ENCODE data around the gene PPIH.

- TF ChIP-seq, protein P1, sequence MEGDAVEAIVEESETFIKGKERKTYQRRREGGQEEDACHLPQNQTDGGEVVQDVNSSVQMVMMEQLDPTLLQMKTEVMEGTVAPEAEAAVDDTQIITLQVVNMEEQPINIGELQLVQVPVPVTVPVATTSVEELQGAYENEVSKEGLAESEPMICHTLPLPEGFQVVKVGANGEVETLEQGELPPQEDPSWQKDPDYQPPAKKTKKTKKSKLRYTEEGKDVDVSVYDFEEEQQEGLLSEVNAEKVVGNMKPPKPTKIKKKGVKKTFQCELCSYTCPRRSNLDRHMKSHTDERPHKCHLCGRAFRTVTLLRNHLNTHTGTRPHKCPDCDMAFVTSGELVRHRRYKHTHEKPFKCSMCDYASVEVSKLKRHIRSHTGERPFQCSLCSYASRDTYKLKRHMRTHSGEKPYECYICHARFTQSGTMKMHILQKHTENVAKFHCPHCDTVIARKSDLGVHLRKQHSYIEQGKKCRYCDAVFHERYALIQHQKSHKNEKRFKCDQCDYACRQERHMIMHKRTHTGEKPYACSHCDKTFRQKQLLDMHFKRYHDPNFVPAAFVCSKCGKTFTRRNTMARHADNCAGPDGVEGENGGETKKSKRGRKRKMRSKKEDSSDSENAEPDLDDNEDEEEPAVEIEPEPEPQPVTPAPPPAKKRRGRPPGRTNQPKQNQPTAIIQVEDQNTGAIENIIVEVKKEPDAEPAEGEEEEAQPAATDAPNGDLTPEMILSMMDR (IDR thresholded peaks at IDR 0.05; ENCODE audit: insufficient read depth, low read length), result no peak
- no peak for TF ChIP-seq POLR2AphosphoS5 (IDR thresholded peaks at IDR 0.05; ENCODE audit: low read depth)
- no peak for TF ChIP-seq GABPA (IDR thresholded peaks at IDR 0.05; ENCODE audit: low read depth)
- TF ChIP-seq, protein P2, sequence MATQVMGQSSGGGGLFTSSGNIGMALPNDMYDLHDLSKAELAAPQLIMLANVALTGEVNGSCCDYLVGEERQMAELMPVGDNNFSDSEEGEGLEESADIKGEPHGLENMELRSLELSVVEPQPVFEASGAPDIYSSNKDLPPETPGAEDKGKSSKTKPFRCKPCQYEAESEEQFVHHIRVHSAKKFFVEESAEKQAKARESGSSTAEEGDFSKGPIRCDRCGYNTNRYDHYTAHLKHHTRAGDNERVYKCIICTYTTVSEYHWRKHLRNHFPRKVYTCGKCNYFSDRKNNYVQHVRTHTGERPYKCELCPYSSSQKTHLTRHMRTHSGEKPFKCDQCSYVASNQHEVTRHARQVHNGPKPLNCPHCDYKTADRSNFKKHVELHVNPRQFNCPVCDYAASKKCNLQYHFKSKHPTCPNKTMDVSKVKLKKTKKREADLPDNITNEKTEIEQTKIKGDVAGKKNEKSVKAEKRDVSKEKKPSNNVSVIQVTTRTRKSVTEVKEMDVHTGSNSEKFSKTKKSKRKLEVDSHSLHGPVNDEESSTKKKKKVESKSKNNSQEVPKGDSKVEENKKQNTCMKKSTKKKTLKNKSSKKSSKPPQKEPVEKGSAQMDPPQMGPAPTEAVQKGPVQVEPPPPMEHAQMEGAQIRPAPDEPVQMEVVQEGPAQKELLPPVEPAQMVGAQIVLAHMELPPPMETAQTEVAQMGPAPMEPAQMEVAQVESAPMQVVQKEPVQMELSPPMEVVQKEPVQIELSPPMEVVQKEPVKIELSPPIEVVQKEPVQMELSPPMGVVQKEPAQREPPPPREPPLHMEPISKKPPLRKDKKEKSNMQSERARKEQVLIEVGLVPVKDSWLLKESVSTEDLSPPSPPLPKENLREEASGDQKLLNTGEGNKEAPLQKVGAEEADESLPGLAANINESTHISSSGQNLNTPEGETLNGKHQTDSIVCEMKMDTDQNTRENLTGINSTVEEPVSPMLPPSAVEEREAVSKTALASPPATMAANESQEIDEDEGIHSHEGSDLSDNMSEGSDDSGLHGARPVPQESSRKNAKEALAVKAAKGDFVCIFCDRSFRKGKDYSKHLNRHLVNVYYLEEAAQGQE (IDR thresholded peaks at IDR 0.05; ENCODE audit: insufficient replicate concordance, low read depth), result no peak
- TF ChIP-seq SPI1 (IDR thresholded peaks at IDR 0.05; ENCODE audit: borderline replicate concordance, low read depth), result no peak
These were observed 32.9 kb downstream of the PPIH start for GRCh38 chr1:42691157-42691498.

All from HL-60 (cell line).